OCI-LY7 (cell line): ENCODE measurements around the gene ALKBH3. TPM values are rescaled to one million over a fixed set of nuclear protein-coding genes. Genes with fewer than 3 reads are reported as not detected.

Experiments used
- BruUV-seq: library from RNA; stranded (reverse); fragments of 400-500 nt; replicated peaks from 2 replicates; lab custom pipeline; 2021; lab: Mats Ljungman, UMichigan
- CTCF ChIA-PET: fragments of 300-600 bp; sonication (Branson Sonifier 250); formaldehyde crosslinking; loops from one replicate; lab custom pipeline; 2022; ENCODE audit warnings: antibody characterized with exemption; ENCODE audit not compliant: unreplicated experiment; lab: Charles Lee
- POLR2A ChIA-PET: fragments of 300-600 bp; sonication (Branson Sonifier 250); formaldehyde crosslinking; loops from one replicate; lab custom pipeline; 2022; ENCODE audit warnings: antibody characterized with exemption; lab: Charles Lee
- DNase-seq: peaks from one replicate; pipeline ENCODE4 v3.0.0-alpha.2; 2015; ENCODE audit warnings: low spot score
- H2AFZ ChIP-seq: fragments of 200-600 bp; sonication (generic), shearing (Covaris generic); 2 replicates; pipeline ENCODE4 v1.6.1; 2014; ENCODE audit warnings: mild to moderate bottlenecking, antibody characterized with exemption, low read length, moderate library complexity
- H3K27ac ChIP-seq: fragments of 200-600 bp; sonication (generic); 2 replicates; pipeline ENCODE4 v1.5.1; 2014; ENCODE audit warnings: mixed run types, low read depth, mild to moderate bottlenecking, moderate library complexity, low read length, inconsistent platforms; ENCODE audit not compliant: poor library complexity, severe bottlenecking
- H3K36me3 ChIP-seq: fragments of 200-600 bp; sonication (generic); 2 replicates; pipeline ENCODE4 v1.6.1; 2014; ENCODE audit warnings: mild to moderate bottlenecking, antibody characterized with exemption, low read length, moderate library complexity, mixed read lengths; ENCODE audit not compliant: insufficient read depth
- H3K4me1 ChIP-seq: fragments of 200-600 bp; sonication (generic); 2 replicates; pipeline ENCODE4 v1.5.1; 2014; ENCODE audit warnings: mild to moderate bottlenecking, low read length; ENCODE audit not compliant: insufficient read depth, poor library complexity, severe bottlenecking
- H3K4me2 ChIP-seq: fragments of 200-600 bp; sonication (generic); 2 replicates; pipeline ENCODE4 v1.6.1; 2014; ENCODE audit warnings: mild to moderate bottlenecking, low read length
- H3K4me3 ChIP-seq: fragments of 200-600 bp; sonication (generic); 2 replicates; pipeline ENCODE4 v1.5.1; 2014; ENCODE audit warnings: mild to moderate bottlenecking, low read depth, low read length; ENCODE audit not compliant: poor library complexity, severe bottlenecking
- H3K79me2 ChIP-seq: fragments of 200-600 bp; sonication (generic); 2 replicates; pipeline ENCODE4 v1.6.1; 2016; ENCODE audit warnings: low read depth, mild to moderate bottlenecking, low read length, moderate library complexity, mixed read lengths; ENCODE audit not compliant: insufficient read depth
- H3K9me2 ChIP-seq: fragments of 200-600 bp; sonication (generic); 2 replicates; pipeline ENCODE4 v1.6.1; 2016; ENCODE audit warnings: mild to moderate bottlenecking, low read length, mixed read lengths; ENCODE audit not compliant: insufficient read depth
- H3K9me3 ChIP-seq: fragments of 200-600 bp; sonication (generic); 2 replicates; pipeline ENCODE4 v1.6.1; 2014; ENCODE audit warnings: mild to moderate bottlenecking, mixed run types, low read length, mixed read lengths
- H4K20me1 ChIP-seq: fragments of 200-600 bp; sonication (generic); 2 replicates; pipeline ENCODE4 v1.6.1; 2014; ENCODE audit warnings: mild to moderate bottlenecking, antibody characterized with exemption, low read length, moderate library complexity, mixed read lengths; ENCODE audit not compliant: insufficient read depth
- EZH2phosphoT487 ChIP-seq: fragments of 200-600 bp; sonication (generic); IDR thresholded peaks from 2 replicates; pipeline ENCODE4 v1.6.1; 2018; ENCODE audit warnings: low read depth, borderline replicate concordance, mild to moderate bottlenecking, mixed run types, antibody characterized with exemption, low read length, moderate library complexity, mixed read lengths
- intact Hi-C: fragments of 100-400 bp; cut with micrococcal nuclease; formaldehyde crosslinking; loops from one replicate; pipeline ENCODE4 v1.10.0; 2022; ENCODE audit not compliant: unreplicated experiment
- total RNA-seq, 2 experiments: library from RNA; depleted of rRNA in 1 of 2; stranded (reverse); fragments of >200 nt in 1 of 2; shearing (Covaris generic) in 1 of 2; gene quantifications; 2 replicates each; pipeline ENCODE4 v1.2.3, GENCODE V29; 2014 to 2022
- TF ChIP-seq, protein P1 (sequence below): fragments of 200-600 bp; sonication (generic); conservative IDR thresholded peaks from 2 replicates; pipeline ENCODE4 v1.5.1; 2014; ENCODE audit warnings: mild to moderate bottlenecking, antibody characterized with exemption, low read length, moderate library complexity, mixed read lengths

The ALKBH3 gene
- total RNA-seq, 2 experiments from 2014 or later, result not detected

DNA sequence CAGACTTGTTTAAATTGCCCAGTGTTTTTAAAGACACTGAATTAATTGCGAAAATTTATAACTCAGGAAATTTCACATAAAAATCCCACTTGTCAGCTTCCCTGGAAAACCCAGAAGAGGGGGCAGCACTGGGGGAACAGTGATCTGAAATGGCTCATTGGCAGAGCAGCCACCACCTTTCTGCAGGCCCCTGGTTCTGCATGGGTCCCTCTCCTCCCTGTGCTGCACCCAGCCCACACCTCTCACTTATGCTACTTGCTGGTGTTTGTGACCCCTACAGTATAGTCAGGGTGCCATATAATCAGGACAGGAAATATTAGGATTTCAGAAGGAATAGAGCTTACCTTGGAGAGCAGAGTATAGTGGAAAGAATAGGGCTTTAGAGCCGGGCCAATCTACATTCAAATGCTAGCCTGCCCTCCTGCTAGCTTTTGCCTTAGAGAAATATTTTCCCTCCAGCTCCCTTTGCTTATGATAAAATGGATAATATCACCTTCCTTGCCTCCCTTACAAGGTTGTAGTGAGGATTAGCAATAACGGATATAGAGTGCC, 33.3 kb downstream of the ALKBH3 start:
- intact Hi-C loops, result no loop called here
- no peaks in the 10 kb centered on the region for H3K36me3 ChIP-seq
- H4K20me1 ChIP-seq, result no peaks in the 10 kb centered on the region
- TF ChIP-seq EZH2phosphoT487, result no peak
- TF ChIP-seq, protein P1, sequence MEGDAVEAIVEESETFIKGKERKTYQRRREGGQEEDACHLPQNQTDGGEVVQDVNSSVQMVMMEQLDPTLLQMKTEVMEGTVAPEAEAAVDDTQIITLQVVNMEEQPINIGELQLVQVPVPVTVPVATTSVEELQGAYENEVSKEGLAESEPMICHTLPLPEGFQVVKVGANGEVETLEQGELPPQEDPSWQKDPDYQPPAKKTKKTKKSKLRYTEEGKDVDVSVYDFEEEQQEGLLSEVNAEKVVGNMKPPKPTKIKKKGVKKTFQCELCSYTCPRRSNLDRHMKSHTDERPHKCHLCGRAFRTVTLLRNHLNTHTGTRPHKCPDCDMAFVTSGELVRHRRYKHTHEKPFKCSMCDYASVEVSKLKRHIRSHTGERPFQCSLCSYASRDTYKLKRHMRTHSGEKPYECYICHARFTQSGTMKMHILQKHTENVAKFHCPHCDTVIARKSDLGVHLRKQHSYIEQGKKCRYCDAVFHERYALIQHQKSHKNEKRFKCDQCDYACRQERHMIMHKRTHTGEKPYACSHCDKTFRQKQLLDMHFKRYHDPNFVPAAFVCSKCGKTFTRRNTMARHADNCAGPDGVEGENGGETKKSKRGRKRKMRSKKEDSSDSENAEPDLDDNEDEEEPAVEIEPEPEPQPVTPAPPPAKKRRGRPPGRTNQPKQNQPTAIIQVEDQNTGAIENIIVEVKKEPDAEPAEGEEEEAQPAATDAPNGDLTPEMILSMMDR, result no peak
- no peaks in the 10 kb centered on the region for H3K79me2 ChIP-seq
- no peak for DNase-seq
- no TSS peak for BruUV-seq
- no peaks in the 10 kb centered on the region for H3K9me2 ChIP-seq
- ChIA-PET CTCF (no interaction called here), POLR2A (interaction anchor here (0.5 kb wide), 1 partner anchor 13 kb away, joined by 3 read pairs; no protein-coding TSS in a partner anchor)
- no peak overlapping the region for H3K4me3 ChIP-seq
- no peaks in the 10 kb centered on the region for H3K9me3 ChIP-seq
- H3K27ac ChIP-seq, result no peak overlapping the region
- no peaks in the 10 kb centered on the region for H3K4me1 ChIP-seq
- no peak overlapping the region for H3K4me2 ChIP-seq
- no peak overlapping the region for H2AFZ ChIP-seq

GRCh38 chr11:43914466-43914865, 33.8 kb downstream of the ALKBH3 start:
- no peak overlapping the region for H3K4me3 ChIP-seq
- no peaks in the 10 kb centered on the region for H3K4me1 ChIP-seq
- BruUV-seq, result no TSS peak
- TF ChIP-seq, protein P1, result no peak
- intact Hi-C loops, result no loop called here
- ChIA-PET CTCF (no interaction called here), POLR2A (no interaction called here)
- no peak overlapping the region for H3K4me2 ChIP-seq
- no peaks in the 10 kb centered on the region for H3K79me2 ChIP-seq
- no peak for DNase-seq
- no peaks in the 10 kb centered on the region for H3K36me3 ChIP-seq
- no peaks in the 10 kb centered on the region for H4K20me1 ChIP-seq
- no peaks in the 10 kb centered on the region for H3K9me2 ChIP-seq
- H3K27ac ChIP-seq, result no peak overlapping the region
- H3K9me3 ChIP-seq, result no peaks in the 10 kb centered on the region
- no peak overlapping the region for H2AFZ ChIP-seq

- no peaks in the 10 kb centered on the region for H3K9me3 ChIP-seq
- H3K4me1 ChIP-seq, result no peaks in the 10 kb centered on the region
- H3K36me3 ChIP-seq, result no peaks in the 10 kb centered on the region
- H3K9me2 ChIP-seq, result no peaks in the 10 kb centered on the region
- CTCF ChIA-PET, result no interaction called here
- H3K27ac ChIP-seq, result no peak overlapping the region
- no TSS peak for BruUV-seq
- no peak overlapping the region for H3K4me2 ChIP-seq
- no peak overlapping the region for H2AFZ ChIP-seq
- H3K4me3 ChIP-seq, result no peak overlapping the region
- no peaks in the 10 kb centered on the region for H4K20me1 ChIP-seq
- DNase-seq, result no peak
- POLR2A ChIA-PET, result interaction anchor here (0.6 kb wide), 1 partner anchor 268 kb away, joined by 3 read pairs; no protein-coding TSS in a partner anchor
- no peaks in the 10 kb centered on the region for H3K79me2 ChIP-seq
- intact Hi-C loops, result no loop called here
- no peak for TF ChIP-seq EZH2phosphoT487
- TF ChIP-seq, protein P1, result no peak
Measured at GRCh38 chr11:43916621-43917020, 36.0 kb downstream of the ALKBH3 start.
